ENCODE results near the gene BEND5.

DNA sequence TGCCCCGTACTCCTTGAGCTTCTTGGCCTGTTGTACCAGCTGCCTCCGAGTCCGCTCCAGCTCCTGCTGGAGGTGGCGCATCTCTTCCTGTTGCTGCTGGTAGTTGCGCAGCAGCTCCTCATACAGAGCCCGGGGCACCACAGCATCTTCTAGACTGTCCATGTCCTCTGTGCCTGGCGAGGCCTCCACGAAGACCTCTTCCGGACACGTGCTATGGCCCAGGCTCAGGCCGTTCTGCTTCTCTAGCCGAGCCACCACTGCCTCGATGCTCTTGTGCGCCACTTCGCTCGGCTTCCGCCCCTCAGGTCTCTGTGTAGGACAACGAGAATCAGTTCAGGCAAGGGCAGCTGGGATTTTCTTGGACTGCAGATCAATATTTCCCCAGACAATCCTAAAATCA is 17.7 kb downstream of the BEND5 start:
- TF ChIP-seq, protein P1, sequence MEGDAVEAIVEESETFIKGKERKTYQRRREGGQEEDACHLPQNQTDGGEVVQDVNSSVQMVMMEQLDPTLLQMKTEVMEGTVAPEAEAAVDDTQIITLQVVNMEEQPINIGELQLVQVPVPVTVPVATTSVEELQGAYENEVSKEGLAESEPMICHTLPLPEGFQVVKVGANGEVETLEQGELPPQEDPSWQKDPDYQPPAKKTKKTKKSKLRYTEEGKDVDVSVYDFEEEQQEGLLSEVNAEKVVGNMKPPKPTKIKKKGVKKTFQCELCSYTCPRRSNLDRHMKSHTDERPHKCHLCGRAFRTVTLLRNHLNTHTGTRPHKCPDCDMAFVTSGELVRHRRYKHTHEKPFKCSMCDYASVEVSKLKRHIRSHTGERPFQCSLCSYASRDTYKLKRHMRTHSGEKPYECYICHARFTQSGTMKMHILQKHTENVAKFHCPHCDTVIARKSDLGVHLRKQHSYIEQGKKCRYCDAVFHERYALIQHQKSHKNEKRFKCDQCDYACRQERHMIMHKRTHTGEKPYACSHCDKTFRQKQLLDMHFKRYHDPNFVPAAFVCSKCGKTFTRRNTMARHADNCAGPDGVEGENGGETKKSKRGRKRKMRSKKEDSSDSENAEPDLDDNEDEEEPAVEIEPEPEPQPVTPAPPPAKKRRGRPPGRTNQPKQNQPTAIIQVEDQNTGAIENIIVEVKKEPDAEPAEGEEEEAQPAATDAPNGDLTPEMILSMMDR (IDR thresholded peaks at IDR 0.05): no peak
- TF ChIP-seq POLR2A (IDR thresholded peaks at IDR 0.05): no peak

Measured in thyroid gland (tissue), 4 donors.